Neuronal stem cell (in vitro differentiated cells): Measurements from ENCODE around the gene IPO8.
"Not testable (repeated sequence)": the region's sequence is repeated elsewhere in the genome, so short reads cannot be mapped to it uniquely, and the experiment has no call there.

Source experiments
- DNase-seq: peaks from one replicate; pipeline ENCODE4 v3.0.0-alpha.2; 2013; ENCODE audit warnings: low spot score
- H2AFZ ChIP-seq: one replicate; pipeline ENCODE4 v1.6.1; 2013; ENCODE audit warnings: mild to moderate bottlenecking, low read length, inconsistent platforms
- H2AK5ac ChIP-seq: 2 replicates; pipeline ENCODE4 v1.6.1; 2013; ENCODE audit warnings: low read depth, mild to moderate bottlenecking, inconsistent platforms, low read length, moderate library complexity, mixed read lengths
- H2BK120ac ChIP-seq: 2 replicates; pipeline ENCODE4 v1.6.1; 2013; ENCODE audit warnings: low read depth, mild to moderate bottlenecking, inconsistent platforms, low read length, moderate library complexity, mixed read lengths
- H2BK12ac ChIP-seq: one replicate; pipeline ENCODE4 v1.6.1; 2013; ENCODE audit warnings: low read length, inconsistent platforms
- H2BK15ac ChIP-seq: 2 replicates; pipeline ENCODE4 v1.6.1; 2013; ENCODE audit warnings: mild to moderate bottlenecking, low read length, inconsistent platforms, mixed read lengths
- H2BK5ac ChIP-seq: one replicate; pipeline ENCODE4 v1.6.1; 2013; ENCODE audit warnings: inconsistent platforms, mild to moderate bottlenecking, low read length, moderate library complexity
- H3K14ac ChIP-seq: one replicate; pipeline ENCODE4 v1.6.1; 2013; ENCODE audit warnings: low read length, inconsistent platforms
- H3K18ac ChIP-seq: 2 replicates; pipeline ENCODE4 v1.6.1; 2013; ENCODE audit warnings: low read length, inconsistent platforms
- H3K23ac ChIP-seq: 2 replicates; pipeline ENCODE4 v1.6.1; 2013; ENCODE audit warnings: low read depth, mild to moderate bottlenecking, mixed read lengths, low read length, inconsistent platforms; ENCODE audit not compliant: poor library complexity
- H3K27ac ChIP-seq: replicated peaks from 3 replicates; pipeline ENCODE4 v1.5.1; 2013; ENCODE audit warnings: low read length, inconsistent platforms
- H3K27me3 ChIP-seq, 3 experiments: 2 replicates each; pipeline ENCODE4 v1.6.1; 2013; ENCODE audit warnings: low read length in 3 of 3, mild to moderate bottlenecking in 2 of 3, inconsistent platforms in 1 of 3, low read depth in 1 of 3, mixed read lengths in 1 of 3, moderate library complexity in 1 of 3; ENCODE audit not compliant: control insufficient read depth in 3 of 3, insufficient read depth in 3 of 3
- H3K36me3 ChIP-seq, 2 donors: replicated peaks in 1 of 2; 2 replicates each; pipeline ENCODE4 v1.6.1; 2013; ENCODE audit warnings: low read length in 2 of 2; ENCODE audit not compliant: control insufficient read depth in 2 of 2, insufficient read depth in 2 of 2
- H3K4ac ChIP-seq: 2 replicates; pipeline ENCODE4 v1.6.1; 2013; ENCODE audit warnings: inconsistent platforms, mild to moderate bottlenecking, low read length, moderate library complexity
- H3K4me1 ChIP-seq, 2 donors: 1 replicate in 1 of 2; 2 replicates in 1 of 2; pipeline ENCODE4 v1.6.1; 2013; ENCODE audit warnings: low read length in 2 of 2, low read depth in 1 of 2; ENCODE audit not compliant: control insufficient read depth in 2 of 2, insufficient read depth in 1 of 2
- H3K4me2 ChIP-seq: one replicate; pipeline ENCODE4 v1.6.1; 2013; ENCODE audit warnings: mild to moderate bottlenecking, low read length, inconsistent platforms; ENCODE audit not compliant: insufficient read depth, poor library complexity, severe bottlenecking
- H3K4me3 ChIP-seq, 2 donors: 2 replicates each; pipeline ENCODE4 v1.5.1; 2013; ENCODE audit warnings: low read length in 2 of 2, mild to moderate bottlenecking in 2 of 2, inconsistent platforms in 1 of 2, moderate library complexity in 1 of 2
- H3K79me1 ChIP-seq: one replicate; pipeline ENCODE4 v1.6.1; 2013; ENCODE audit warnings: low read depth, mild to moderate bottlenecking, inconsistent platforms, low read length, moderate library complexity
- H3K9ac ChIP-seq: one replicate; pipeline ENCODE4 v1.6.1; 2013; ENCODE audit warnings: mild to moderate bottlenecking, low read depth, low read length, inconsistent platforms; ENCODE audit not compliant: poor library complexity
- H3K9me3 ChIP-seq, 2 donors: replicated peaks in 1 of 2; 2 replicates each; pipeline versions ENCODE3 to v1.6.1; 2013; ENCODE audit warnings: low read length in 2 of 2, mild to moderate bottlenecking in 2 of 2, inconsistent platforms in 1 of 2, low read depth in 1 of 2, mixed read lengths in 1 of 2, moderate library complexity in 1 of 2; ENCODE audit not compliant: control insufficient read depth in 2 of 2, insufficient read depth in 1 of 2
- H4K8ac ChIP-seq: one replicate; pipeline ENCODE4 v1.6.1; 2013; ENCODE audit warnings: low read depth, mild to moderate bottlenecking, inconsistent platforms, low read length, moderate library complexity
- H4K91ac ChIP-seq: one replicate; pipeline ENCODE4 v1.6.1; 2013; ENCODE audit warnings: low read length, low read depth, mild to moderate bottlenecking, inconsistent platforms; ENCODE audit not compliant: poor library complexity
- WGBS, 2 donors: extraction: QIAGEN DNeasy Blood & Tissue Kit; methylation state at CpG; one replicate each; pipeline ENCODE4 v1.1.7; 2013; ENCODE audit warnings: missing lambda C conversion rate in 2 of 2, mixed read lengths in 1 of 2; ENCODE audit not compliant: insufficient read length in 2 of 2, insufficient replicate concordance in 1 of 2; ENCODE audit errors: extremely low coverage in 2 of 2; 5-methylcytosine and 5-hydroxymethylcytosine counted together

IPO8 gene

GRCh38 chr12:30594509-30594908, 101.2 kb downstream of the IPO8 start:
- no peak overlapping the region for H3K9ac ChIP-seq
- no peak overlapping the region for H3K4me3 ChIP-seq
- no peak overlapping the region for H3K18ac ChIP-seq
- no peak overlapping the region for H2BK15ac ChIP-seq
- H3K79me1 ChIP-seq, result no peaks in the 10 kb centered on the region
- no peak overlapping the region for H2BK120ac ChIP-seq
- no peak overlapping the region for H2BK12ac ChIP-seq
- H4K8ac ChIP-seq, result no peak overlapping the region
- WGBS, 2 donors, result no CpG with 5 or more reads among the region's 1 CpG
- H3K27ac ChIP-seq, result no peak overlapping the region
- H3K4ac ChIP-seq, result no peak overlapping the region
- no peaks in the 10 kb centered on the region for H3K4me1 ChIP-seq
- H4K91ac ChIP-seq, result no peak overlapping the region
- H2AFZ ChIP-seq, result no peak overlapping the region
- no peaks in the 10 kb centered on the region for H3K36me3 ChIP-seq
- H3K23ac ChIP-seq, result no peak overlapping the region
- DNase-seq, result no peak
- no peak overlapping the region for H3K4me2 ChIP-seq
- H3K14ac ChIP-seq, result no peak overlapping the region
- no peaks in the 10 kb centered on the region for H3K27me3 ChIP-seq
- H2AK5ac ChIP-seq, result no peak overlapping the region
- H2BK5ac ChIP-seq, result no peak overlapping the region
- H3K9me3 ChIP-seq, result no peaks in the 10 kb centered on the region

- not testable (repeated sequence) for H4K8ac ChIP-seq, H4K91ac ChIP-seq, H3K79me1 ChIP-seq, H2AK5ac ChIP-seq, H2AFZ ChIP-seq, H2BK12ac ChIP-seq, H3K23ac ChIP-seq, H2BK15ac ChIP-seq, H3K9me3 ChIP-seq, H3K14ac ChIP-seq, H3K27me3 ChIP-seq, H2BK5ac ChIP-seq, H3K4me3 ChIP-seq, H3K4ac ChIP-seq, H3K36me3 ChIP-seq, H3K18ac ChIP-seq, H3K4me2 ChIP-seq, DNase-seq, H3K9ac ChIP-seq, H2BK120ac ChIP-seq, H3K4me1 ChIP-seq, H3K27ac ChIP-seq
- WGBS, 2 donors, result no CpG with 5 or more reads among the region's 13 CpGs
Observed at GRCh38 chr12:30588572-30588971, 107.1 kb downstream of the IPO8 start.

GRCh38 chr12:30587782-30588181, 107.9 kb downstream of the IPO8 start:
- H3K9ac ChIP-seq, result no peak overlapping the region
- H3K14ac ChIP-seq, result no peak overlapping the region
- H2BK5ac ChIP-seq, result no peak overlapping the region
- no peaks in the 10 kb centered on the region for H3K4me1 ChIP-seq
- H2AFZ ChIP-seq, result no peak overlapping the region
- H3K23ac ChIP-seq, result no peak overlapping the region
- no peak overlapping the region for H2BK120ac ChIP-seq
- H3K27ac ChIP-seq, result no peak overlapping the region
- H3K79me1 ChIP-seq, result no peaks in the 10 kb centered on the region
- H4K91ac ChIP-seq, result no peak overlapping the region
- H3K18ac ChIP-seq, result no peak overlapping the region
- no peak overlapping the region for H3K4me3 ChIP-seq
- DNase-seq, result no peak
- no peaks in the 10 kb centered on the region for H3K27me3 ChIP-seq
- no peak overlapping the region for H2BK15ac ChIP-seq
- WGBS, 2 donors, result no CpG with 5 or more reads among the region's 1 CpG
- H2BK12ac ChIP-seq, result no peak overlapping the region
- no peaks in the 10 kb centered on the region for H3K36me3 ChIP-seq
- H2AK5ac ChIP-seq, result no peak overlapping the region
- H3K4me2 ChIP-seq, result no peak overlapping the region
- no peak overlapping the region for H3K4ac ChIP-seq
- H4K8ac ChIP-seq, result no peak overlapping the region
- no peaks in the 10 kb centered on the region for H3K9me3 ChIP-seq

DNA sequence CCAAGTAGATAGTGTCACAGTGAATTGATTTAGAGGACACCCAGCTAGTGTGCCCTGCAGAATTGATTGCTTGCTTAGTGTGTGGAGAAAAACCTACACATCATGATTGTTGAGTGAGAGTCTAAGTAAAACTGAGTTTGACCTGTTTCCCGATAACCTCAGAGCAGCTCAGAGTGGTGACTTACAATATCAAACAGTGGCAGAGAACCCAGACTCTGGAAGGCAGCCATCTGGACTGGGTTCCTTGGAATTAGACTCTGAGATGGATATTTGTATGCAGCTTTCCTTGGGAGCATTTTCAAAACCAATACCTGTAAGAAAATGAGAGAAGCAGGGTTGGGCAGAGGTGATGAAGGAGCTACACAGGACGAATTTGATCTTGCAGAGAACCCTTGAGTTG, 109.8 kb downstream of the IPO8 start:
- no peak overlapping the region for H4K91ac ChIP-seq

More for the DNA sequence above, 109.8 kb downstream of the IPO8 start:
- Histone ChIP-seq H2BK15ac (no peak overlapping the region), H2BK120ac (no peak overlapping the region), H3K79me1 (no peaks in the 10 kb centered on the region), H3K9me3 (no peaks in the 10 kb centered on the region), H3K9ac (no peak overlapping the region), H3K4ac (no peak overlapping the region), H3K18ac (no peak overlapping the region), H3K36me3 (no peaks in the 10 kb centered on the region), H3K14ac (no peak overlapping the region), H3K23ac (no peak overlapping the region), H4K8ac (no peak overlapping the region), H3K27me3 (no peaks in the 10 kb centered on the region), H3K4me2 (no peak overlapping the region), H2AFZ (no peak overlapping the region), H2BK5ac (no peak overlapping the region), H3K4me3 (no peak overlapping the region), H3K27ac (no peak overlapping the region), H2BK12ac (no peak overlapping the region), H2AK5ac (no peak overlapping the region), H3K4me1 (no peaks in the 10 kb centered on the region)
- no peak for DNase-seq
- no CpG with 5 or more reads among the region's 2 CpGs for WGBS, 2 donors
